GM23248 (cell line): ENCODE results near the gene SLC6A5. TPM values are rescaled to one million over a fixed set of nuclear protein-coding genes. Genes with fewer than 3 reads are reported as not detected.

Experiments
- DNase-seq: peaks from one replicate; pipeline ENCODE4 v3.0.0-alpha.2; 2015
- H2AFZ ChIP-seq: fragments of 200-600 bp; sonication (generic); 2 replicates; pipeline ENCODE4 v1.6.1; 2016; ENCODE audit warnings: antibody characterized with exemption
- H3F3A ChIP-seq: fragments of 200-600 bp; sonication (generic); 2 replicates; pipeline ENCODE4 v1.6.1; 2016; ENCODE audit warnings: mild to moderate bottlenecking, antibody characterized with exemption, mixed run types; ENCODE audit not compliant: insufficient read depth
- H3K27ac ChIP-seq: fragments of 200-600 bp; sonication (generic); 2 replicates; pipeline ENCODE4 v1.5.1; 2016; ENCODE audit warnings: mild to moderate bottlenecking
- H3K27me3 ChIP-seq: fragments of 200-600 bp; sonication (generic); replicated peaks from 2 replicates; pipeline ENCODE4 v1.6.1; 2016; ENCODE audit warnings: mild to moderate bottlenecking; ENCODE audit not compliant: insufficient read depth
- H3K36me3 ChIP-seq: fragments of 200-600 bp; sonication (generic); 2 replicates; pipeline ENCODE4 v1.6.1; 2016; ENCODE audit warnings: low read depth, mild to moderate bottlenecking
- H3K4me1 ChIP-seq: fragments of 200-600 bp; sonication (generic); 2 replicates; pipeline ENCODE4 v1.6.1; 2016; ENCODE audit warnings: mild to moderate bottlenecking; ENCODE audit not compliant: insufficient read depth
- H3K4me2 ChIP-seq: fragments of 200-600 bp; sonication (generic); one replicate; pipeline ENCODE4 v1.6.1; 2016; ENCODE audit warnings: mild to moderate bottlenecking; ENCODE audit not compliant: unreplicated experiment
- H3K4me3 ChIP-seq: fragments of 200-600 bp; sonication (generic); 2 replicates; pipeline ENCODE4 v1.5.1; 2016; ENCODE audit warnings: mild to moderate bottlenecking
- H3K79me2 ChIP-seq: fragments of 200-600 bp; sonication (generic); 2 replicates; pipeline ENCODE4 v1.6.1; 2016; ENCODE audit warnings: mild to moderate bottlenecking; ENCODE audit not compliant: insufficient read depth
- H3K9ac ChIP-seq: fragments of 200-600 bp; sonication (generic); 2 replicates; pipeline ENCODE4 v1.6.1; 2016; ENCODE audit warnings: mild to moderate bottlenecking
- H3K9me2 ChIP-seq: fragments of 200-600 bp; sonication (generic); 2 replicates; pipeline ENCODE4 v1.6.1; 2016; ENCODE audit warnings: mixed run types, mild to moderate bottlenecking, moderate library complexity; ENCODE audit not compliant: insufficient read depth
- H3K9me3 ChIP-seq: fragments of 200-600 bp; sonication (generic); one replicate; pipeline ENCODE4 v1.6.1; 2017; ENCODE audit warnings: low read depth
- H4K20me1 ChIP-seq: fragments of 200-600 bp; sonication (generic); 2 replicates; pipeline ENCODE4 v1.6.0; 2016; ENCODE audit not compliant: insufficient read depth
- EZH2 ChIP-seq: fragments of 200-600 bp; sonication (generic); IDR thresholded peaks from 2 replicates; pipeline ENCODE4 v1.6.1; 2018; ENCODE audit warnings: antibody characterized with exemption, mild to moderate bottlenecking; ENCODE audit not compliant: insufficient read depth, poor library complexity, severe bottlenecking
- EZH2phosphoT487 ChIP-seq: fragments of 200-600 bp; sonication (generic); IDR thresholded peaks from 2 replicates; pipeline ENCODE4 v1.6.1; 2018; ENCODE audit warnings: antibody characterized with exemption, moderate library complexity, mild to moderate bottlenecking, low read depth; ENCODE audit not compliant: insufficient read depth
- WGBS, 2 experiments: methylation state at CpG; one replicate each; pipeline ENCODE4 v1.1.6; 2015 to 2017; ENCODE audit warnings: low lambda C conversion rate in 2 of 2, low coverage in 1 of 2; ENCODE audit errors: missing lambda C conversion rate in 2 of 2; 5-methylcytosine and 5-hydroxymethylcytosine counted together
- in situ Hi-C: fragments of 300-500 bp; cut with MboI; formaldehyde crosslinking; loops from 2 replicates; pipeline ENCODE4 v1.15.0; 2020
- polyA plus RNA-seq: library from polyadenylated mRNA; unstranded; fragments of >200 nt; fragmentation: Nextera tagmentation; extraction: Ambion mirVana; gene quantifications from 2 replicates; pipeline ENCODE4 v1.2.1, GENCODE V29; 2016
- total RNA-seq: library from RNA; depleted of rRNA; stranded (reverse); fragments of >200 nt; shearing (Covaris generic); gene quantifications from 2 replicates; pipeline ENCODE4 v1.2.3, GENCODE V29; 2014

The SLC6A5 gene
- total and polyA plus RNA-seq, 2 experiments from 2014 or later, result not detected

DNA sequence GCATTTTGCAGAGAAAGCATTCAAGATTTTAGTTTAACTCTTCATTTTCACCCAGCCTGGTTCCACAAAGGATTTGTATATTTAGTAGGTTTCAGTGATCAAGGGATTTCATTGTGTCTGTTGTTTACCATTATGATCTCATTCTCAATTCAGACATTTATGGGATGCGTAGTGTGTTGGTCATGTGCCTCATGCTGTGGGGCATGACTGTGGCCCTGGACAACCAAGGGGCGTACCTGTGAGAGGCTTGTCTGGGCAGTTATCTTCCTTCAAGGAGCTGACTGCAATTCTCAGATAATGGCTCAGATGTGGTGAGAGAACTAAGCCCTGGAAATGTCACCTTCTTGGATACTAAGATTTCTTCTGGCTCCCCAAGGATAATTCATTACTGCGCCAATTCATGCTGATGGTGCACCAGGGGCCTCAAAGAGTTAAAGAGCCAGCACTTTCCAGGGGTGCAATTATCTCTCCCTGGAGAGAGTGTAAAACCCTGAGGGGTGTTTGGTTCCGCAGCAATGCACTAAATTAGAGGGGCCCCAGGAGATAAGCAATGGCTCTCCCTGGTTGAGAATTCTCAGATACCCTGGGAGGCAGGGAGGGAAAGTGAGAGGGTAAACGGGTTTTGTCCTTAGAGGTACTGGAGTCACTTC lies 32.2 kb downstream of the SLC6A5 start:
- no peaks in the 10 kb centered on the region for H4K20me1 ChIP-seq
- H2AFZ ChIP-seq, result no peak overlapping the region
- H3K9ac ChIP-seq, result no peak overlapping the region
- no peak overlapping the region for H3K4me3 ChIP-seq
- no peaks in the 10 kb centered on the region for H3K4me1 ChIP-seq
- H3K27me3 ChIP-seq, result 0 out of 2 replicates have a peak, but pooled peaks cover 5% of the 10 kb centered on the region
- WGBS, 2 experiments, result 49 to 50% methylated on average over 5 of the region's 5 CpGs
- H3K27ac ChIP-seq, result no peak overlapping the region
- in situ Hi-C loops, result loop anchor here (25.0 kb wide), 1 partner anchor 881 kb away; no protein-coding TSS in a partner anchor
- no peaks in the 10 kb centered on the region for H3K9me3 ChIP-seq
- H3K4me2 ChIP-seq, result no peak overlapping the region
- TF ChIP-seq EZH2phosphoT487, result no peak
- TF ChIP-seq EZH2, result no peak
- no peaks in the 10 kb centered on the region for H3F3A ChIP-seq
- H3K79me2 ChIP-seq, result no peaks in the 10 kb centered on the region
- H3K36me3 ChIP-seq, result no peaks in the 10 kb centered on the region
- H3K9me2 ChIP-seq, result no peaks in the 10 kb centered on the region
- DNase-seq, result no peak

DNA sequence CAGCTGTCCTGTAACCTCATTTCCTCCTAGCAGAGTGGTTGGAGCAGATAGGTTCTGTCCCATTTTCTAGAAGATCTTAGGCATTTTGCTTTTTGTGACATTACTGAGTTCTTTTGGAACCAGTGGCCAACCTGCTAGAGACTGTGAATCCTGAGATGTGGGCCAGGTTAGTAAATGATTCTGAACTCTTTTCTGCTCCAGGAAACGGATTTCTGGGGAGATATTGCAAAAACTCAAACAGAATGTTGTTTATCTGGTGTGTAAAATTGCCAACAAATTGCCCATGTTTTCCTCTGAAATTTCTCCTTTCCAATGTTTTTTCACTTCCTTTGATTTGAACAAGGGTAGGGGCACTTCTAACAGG lies 32.7 kb downstream of the SLC6A5 start:
- Histone ChIP-seq H3K4me2 (no peak overlapping the region), H3K36me3 (no peaks in the 10 kb centered on the region), H3K27me3 (0 out of 2 replicates have a peak, but pooled peaks cover 3% of the 10 kb centered on the region), H3K4me1 (no peaks in the 10 kb centered on the region), H2AFZ (no peak overlapping the region), H3K9me3 (no peaks in the 10 kb centered on the region), H3K79me2 (no peaks in the 10 kb centered on the region), H3K4me3 (no peak overlapping the region), H3K27ac (no peak overlapping the region), H4K20me1 (no peaks in the 10 kb centered on the region), H3K9ac (no peak overlapping the region), H3K9me2 (no peaks in the 10 kb centered on the region), H3F3A (no peaks in the 10 kb centered on the region)
- 0% methylated on average over 1 of the region's 1 CpG for WGBS, 2 experiments
- in situ Hi-C loops, result loop anchor here (25.0 kb wide), 1 partner anchor 880 kb away; no protein-coding TSS in a partner anchor
- no peak for DNase-seq
- no peak for TF ChIP-seq EZH2phosphoT487
- no peak for TF ChIP-seq EZH2

DNA sequence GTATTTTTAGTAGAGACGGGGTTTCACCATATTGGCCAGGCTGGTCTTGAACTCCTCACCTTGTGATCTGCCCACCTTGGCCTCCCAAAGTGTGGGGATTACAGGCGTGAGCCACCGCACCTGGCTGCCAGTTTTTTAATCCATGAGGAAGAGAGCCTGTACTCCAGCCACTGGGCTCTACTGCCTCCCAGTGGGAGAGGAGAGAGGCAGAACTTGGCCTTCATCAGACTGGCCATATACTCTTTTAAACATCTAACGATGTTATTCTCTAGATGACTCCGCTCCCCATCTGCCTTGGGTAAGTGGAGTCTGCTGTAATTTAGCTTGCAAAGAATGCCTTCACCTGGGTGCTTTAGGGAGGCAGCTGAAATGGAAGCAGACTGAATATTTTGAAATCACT lies 34.6 kb downstream of the SLC6A5 start:
- no peak for TF ChIP-seq EZH2
- no peak for TF ChIP-seq EZH2phosphoT487
- Histone ChIP-seq H3K27ac (no peak overlapping the region), H3K4me1 (no peaks in the 10 kb centered on the region), H3K27me3 (no peaks in the 10 kb centered on the region), H3K36me3 (no peaks in the 10 kb centered on the region), H4K20me1 (no peaks in the 10 kb centered on the region), H3K9me2 (no peaks in the 10 kb centered on the region), H2AFZ (no peak overlapping the region), H3K9ac (no peak overlapping the region), H3K4me2 (no peak overlapping the region), H3F3A (no peaks in the 10 kb centered on the region), H3K79me2 (no peaks in the 10 kb centered on the region), H3K9me3 (no peaks in the 10 kb centered on the region), H3K4me3 (no peak overlapping the region)
- WGBS, 2 experiments, result 64 to 69% methylated on average over 4 to 5 of the region's 5 CpGs
- in situ Hi-C loops, result loop anchor here (25.0 kb wide), 1 partner anchor 878 kb away; no protein-coding TSS in a partner anchor
- DNase-seq, result no peak

DNA sequence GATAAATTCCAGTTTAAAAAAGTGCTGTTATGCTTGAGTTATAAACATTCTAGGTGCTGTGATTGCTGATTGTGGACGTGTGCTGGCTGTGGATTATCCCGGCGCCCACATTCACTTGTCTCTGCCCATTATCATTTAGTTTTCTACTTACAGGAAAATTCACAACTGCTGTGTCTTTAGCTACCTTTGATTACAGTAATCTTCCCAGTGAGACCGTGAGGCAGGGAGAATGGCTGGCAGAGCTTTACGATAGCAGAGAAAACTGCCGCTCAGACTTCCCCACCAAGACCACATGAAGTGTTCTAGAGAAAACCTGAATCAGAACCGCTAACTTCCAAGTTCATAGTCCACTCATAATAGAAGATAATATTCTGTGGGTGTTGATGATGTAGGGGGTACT lies 35.4 kb downstream of the SLC6A5 start:
- in situ Hi-C loops, result loop anchor here (25.0 kb wide), 1 partner anchor 878 kb away; no protein-coding TSS in a partner anchor
- DNase-seq, result no peak
- Histone ChIP-seq H3K9ac (no peak overlapping the region), H4K20me1 (no peaks in the 10 kb centered on the region), H2AFZ (no peak overlapping the region), H3K9me3 (no peaks in the 10 kb centered on the region), H3K27ac (no peak overlapping the region), H3K79me2 (no peaks in the 10 kb centered on the region), H3K4me3 (no peak overlapping the region), H3K4me1 (no peaks in the 10 kb centered on the region), H3K27me3 (no peaks in the 10 kb centered on the region), H3K36me3 (no peaks in the 10 kb centered on the region), H3F3A (no peaks in the 10 kb centered on the region), H3K9me2 (no peaks in the 10 kb centered on the region), H3K4me2 (no peak overlapping the region)
- TF ChIP-seq EZH2 (no peak), EZH2phosphoT487 (no peak)
- WGBS, 2 experiments, result 51 to 56% methylated on average over 7 of the region's 7 CpGs
